GM19240 (cell line): ENCODE results near the gene KRTAP1-4.
"Not testable (repeated sequence)": the region's sequence is repeated elsewhere in the genome, so short reads cannot be mapped to it uniquely, and the experiment has no call there.

Experiments used
- DNase-seq: peaks from one replicate; pipeline ENCODE4 v3.0.0; 2011; ENCODE audit warnings: low spot score; ENCODE audit not compliant: insufficient read length

The KRTAP1-4 gene

GRCh38 chr17:41004397-41004796 is 25.6 kb downstream of the KRTAP1-4 start:
- no peak for DNase-seq

GRCh38 chr17:41003926-41004325 is 26.1 kb downstream of the KRTAP1-4 start:
- DNase-seq, result no peak

GRCh38 chr17:41002814-41003213 is 27.2 kb downstream of the KRTAP1-4 start:
- DNase-seq, result no peak

DNA sequence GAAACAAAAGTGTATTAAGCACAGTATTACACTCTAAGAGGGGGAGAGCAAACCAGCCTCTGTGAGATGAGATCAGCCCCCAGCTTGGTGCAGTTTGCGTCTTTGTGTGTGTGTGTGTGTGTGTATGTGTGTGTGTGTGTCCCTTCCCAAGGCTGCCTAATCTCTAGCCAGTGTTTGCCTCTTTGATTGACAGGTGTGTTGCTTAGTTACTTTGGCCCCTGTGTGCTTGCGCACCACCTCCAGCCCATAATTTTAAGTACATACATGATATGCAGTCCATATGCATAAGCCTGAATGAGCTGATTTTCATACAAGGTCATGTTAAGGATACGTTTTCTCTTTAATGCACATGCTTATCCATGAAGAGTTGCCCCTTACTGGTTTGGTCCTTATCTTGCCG is 28.2 kb downstream of the KRTAP1-4 start:
- DNase-seq, result no peak

DNA sequence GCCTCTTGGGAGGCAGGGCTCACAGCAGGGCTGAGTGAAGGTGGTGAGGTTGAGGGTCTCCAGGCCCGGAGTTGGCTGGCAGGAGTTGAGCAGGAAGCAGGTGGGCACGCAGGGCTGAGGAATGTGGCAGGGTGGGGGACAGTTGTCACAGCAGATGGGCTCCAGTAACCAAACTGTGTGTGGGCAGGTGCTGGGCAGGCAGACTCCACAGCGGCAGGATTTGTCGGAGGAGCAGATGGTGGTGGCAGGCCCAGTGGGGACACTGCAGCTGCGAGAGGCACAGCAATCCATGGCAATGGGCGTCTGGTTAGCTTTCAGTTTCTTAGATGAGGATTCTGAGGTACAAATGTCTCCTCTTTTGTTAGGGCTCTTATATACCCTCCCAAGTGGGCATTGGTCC is 30.4 kb downstream of the KRTAP1-4 start, which contains the start of gene KRTAP3-2:
TSS of gene KRTAP3-2 (minus strand) at position 344 of the 400 bp plus-strand sequence. CDS start at position 291, 53 bp downstream.
- not testable (repeated sequence) for DNase-seq

DNA sequence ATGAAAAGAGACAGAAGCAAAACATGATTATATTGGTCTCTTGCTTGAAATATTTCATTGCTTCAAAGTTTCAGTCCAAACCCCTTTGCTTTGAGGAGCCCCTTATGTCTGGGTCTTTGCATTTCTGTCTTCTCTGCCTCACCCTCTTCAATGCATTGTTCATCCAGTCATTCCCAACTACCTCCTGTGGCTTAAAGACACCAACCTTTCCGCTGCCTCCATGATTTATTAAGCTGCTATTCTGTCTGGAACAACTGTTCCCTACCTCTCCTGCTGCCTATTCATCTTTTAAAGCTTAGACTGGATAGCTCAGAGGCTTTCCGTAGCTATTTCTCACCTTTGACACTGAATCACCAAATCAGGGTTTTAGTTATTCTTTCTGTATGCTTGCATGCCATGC is 32.6 kb downstream of the KRTAP1-4 start:
- DNase-seq, result no peak

- DNase-seq, result no peak
These were observed 33.2 kb downstream of the KRTAP1-4 start for GRCh38 chr17:40996829-40997228.

DNA sequence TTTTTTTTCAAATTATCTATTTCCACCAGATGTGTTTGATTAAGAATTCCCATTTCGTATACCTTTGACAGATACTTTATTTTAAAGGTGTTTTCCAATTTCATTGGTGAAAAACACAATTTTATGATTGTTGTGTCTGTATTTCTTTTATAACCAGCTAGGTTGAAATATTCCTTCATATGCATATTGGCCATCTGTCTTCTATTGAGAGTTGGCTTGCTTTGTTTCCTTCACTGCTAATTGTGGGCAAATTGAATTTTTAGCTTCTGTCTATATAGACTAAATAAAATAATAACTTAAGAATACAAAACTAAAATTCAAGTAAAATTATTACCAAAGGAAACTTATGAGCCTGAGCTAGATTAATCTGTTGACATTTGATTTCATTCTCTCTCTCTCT is 34.9 kb downstream of the KRTAP1-4 start:
- no peak for DNase-seq

GRCh38 chr17:40993839-40994238 is 36.2 kb downstream of the KRTAP1-4 start, which contains the start of gene KRTAP3-3:
TSS of gene KRTAP3-3 (minus strand) at chr17:40994164. CDS start at chr17:40994097, 67 bp downstream.
- DNase-seq, result no peak

GRCh38 chr17:40993084-40993483 is 36.9 kb downstream of the KRTAP1-4 start:
- no peak for DNase-seq

GRCh38 chr17:40992666-40993065 is 37.3 kb downstream of the KRTAP1-4 start:
- no peak for DNase-seq

GRCh38 chr17:40986920-40987319 is 43.1 kb downstream of the KRTAP1-4 start:
- DNase-seq, result no peak

GRCh38 chr17:40984226-40984625 is 45.8 kb downstream of the KRTAP1-4 start, which contains the start of gene KRT40:
TSS of gene KRT40 (minus strand) at chr17:40984326. CDS start at chr17:40984273, 53 bp downstream.
- DNase-seq, result no peak

DNA sequence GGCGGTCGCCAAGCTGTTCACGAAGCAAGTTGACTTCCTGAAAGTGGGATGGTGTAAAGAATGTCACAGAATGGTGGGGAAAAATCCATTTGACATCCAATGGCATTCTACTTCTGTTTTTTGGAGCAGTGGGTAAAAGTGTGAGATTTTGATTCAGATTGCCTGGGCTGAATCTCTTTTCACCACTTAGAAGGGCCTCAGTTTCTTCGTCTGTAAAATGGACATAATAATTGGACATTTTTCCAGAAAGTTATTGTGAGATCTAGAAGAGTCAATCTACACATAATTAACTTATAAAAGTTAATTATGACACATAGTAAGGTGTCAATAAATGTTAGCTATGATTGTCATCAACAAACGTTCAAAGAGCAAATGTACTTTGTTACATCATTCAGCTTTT is 48.9 kb downstream of the KRTAP1-4 start:
- no peak for DNase-seq

- DNase-seq, result no peak
These were observed 49.4 kb downstream of the KRTAP1-4 start for GRCh38 chr17:40980596-40980995.

- no peak for DNase-seq
These were observed 49.9 kb downstream of the KRTAP1-4 start for GRCh38 chr17:40980117-40980516.
